WTC11 (cell line): ENCODE data around the gene MYO6. TPM values are rescaled to one million over a fixed set of nuclear protein-coding genes. Genes with fewer than 3 reads are reported as not detected.
A peak's percentile ranks its signal among the peaks of the same experiment; 100 is the strongest.

Experiments used
- ATAC-seq: fragments of 200-7000 bp; cut with Tn5 transposase; 2 replicates; pipeline ENCODE4 v1.10.0; 2021; ENCODE audit warnings: mild to moderate bottlenecking, moderate library complexity
- CTCF ChIA-PET: fragments of 300-600 bp; sonication (Branson Sonifier 250); formaldehyde crosslinking; loops from one replicate; lab custom pipeline; 2021; ENCODE audit warnings: antibody characterized with exemption; lab: Charles Lee
- POLR2A ChIA-PET: fragments of 350-600 bp; sonication (Branson Sonifier 250); formaldehyde crosslinking; loops from one replicate; lab custom pipeline; 2021; ENCODE audit warnings: antibody characterized with exemption; lab: Charles Lee
- DNase-seq: peaks from one replicate; pipeline ENCODE4 v3.0.0; 2021; ENCODE audit warnings: low spot score
- H3K27ac Mint-ChIP-seq: 2 replicates; pipeline ENCODE4 v1.8.0; 2021; ENCODE audit warnings: mixed read lengths
- H3K27me3 Mint-ChIP-seq: 2 replicates; pipeline ENCODE4 v1.8.0; 2021; ENCODE audit warnings: low read depth, mild to moderate bottlenecking, moderate library complexity, mixed read lengths
- H3K36me3 Mint-ChIP-seq: 2 replicates; pipeline ENCODE4 v1.8.0; 2021; ENCODE audit warnings: mixed read lengths
- H3K4me1 Mint-ChIP-seq: 2 replicates; pipeline ENCODE4 v1.8.0; 2022; ENCODE audit warnings: mixed read lengths
- H3K4me3 Mint-ChIP-seq: 2 replicates; pipeline ENCODE4 v1.8.0; 2021; ENCODE audit warnings: mild to moderate bottlenecking, moderate library complexity, mixed read lengths
- H3K9me3 Mint-ChIP-seq: 2 replicates; pipeline ENCODE4 v1.8.0; 2021; ENCODE audit warnings: mixed read lengths
- ATF1 ChIP-seq: sonication (generic); formaldehyde crosslinking; IDR thresholded peaks from 2 replicates; pipeline ENCODE4 v1.8.1; 2023; ENCODE audit warnings: mild to moderate bottlenecking, moderate library complexity, missing genetic modification reagents
- ATF2 ChIP-seq: sonication (generic); formaldehyde crosslinking; IDR thresholded peaks from 2 replicates; pipeline ENCODE4 v1.8.1; 2022; ENCODE audit warnings: low read depth, missing genetic modification reagents, borderline replicate concordance
- ATF3 ChIP-seq: sonication (generic); formaldehyde crosslinking; conservative IDR thresholded peaks from 2 replicates; pipeline ENCODE4 v1.8.1; 2022; ENCODE audit warnings: mild to moderate bottlenecking, missing genetic modification reagents
- CBFB ChIP-seq: sonication (generic); formaldehyde crosslinking; IDR thresholded peaks from 2 replicates; pipeline ENCODE4 v1.8.1; 2022; ENCODE audit warnings: mild to moderate bottlenecking, low read depth, missing genetic modification reagents
- CDX4 ChIP-seq: fragments of 250-450 bp; sonication (Bioruptor Pico); IDR thresholded peaks from 2 replicates; pipeline ENCODE4 v1.9.0; 2021; ENCODE audit warnings: moderate library complexity, mild to moderate bottlenecking, inconsistent platforms, borderline replicate concordance
- EMX1 ChIP-seq: fragments of 250-450 bp; sonication (Bioruptor Pico); IDR thresholded peaks from 2 replicates; pipeline ENCODE4 v1.8.0; 2021; ENCODE audit warnings: mild to moderate bottlenecking
- ERG ChIP-seq: fragments of 250-450 bp; sonication (Bioruptor Pico); IDR thresholded peaks from 2 replicates; pipeline ENCODE4 v1.8.0; 2021; ENCODE audit warnings: mild to moderate bottlenecking
- ESRRA ChIP-seq: sonication (generic); formaldehyde crosslinking; IDR thresholded peaks from 2 replicates; pipeline ENCODE4 v1.8.1; 2022; ENCODE audit warnings: mild to moderate bottlenecking, missing genetic modification reagents, borderline replicate concordance
- FOXP4 ChIP-seq: sonication (generic); formaldehyde crosslinking; IDR thresholded peaks from 2 replicates; pipeline ENCODE4 v1.8.0; 2022; ENCODE audit warnings: mild to moderate bottlenecking, missing genetic modification reagents
- GABPB1 ChIP-seq: sonication (generic); formaldehyde crosslinking; IDR thresholded peaks from 2 replicates; pipeline ENCODE4 v1.8.1; 2023; ENCODE audit warnings: mild to moderate bottlenecking, missing genetic modification reagents
- GRHL2 ChIP-seq: fragments of 250-450 bp; sonication (Bioruptor Pico); IDR thresholded peaks from 2 replicates; pipeline ENCODE4 v1.8.0; 2022; ENCODE audit warnings: mild to moderate bottlenecking, moderate library complexity; ENCODE audit not compliant: insufficient replicate concordance, severe bottlenecking
- HMGXB4 ChIP-seq: sonication (generic); formaldehyde crosslinking; IDR thresholded peaks from 2 replicates; pipeline ENCODE4 v1.8.1; 2023; ENCODE audit warnings: mild to moderate bottlenecking, moderate library complexity, missing genetic modification reagents
- KAT7 ChIP-seq: sonication (generic); formaldehyde crosslinking; IDR thresholded peaks from 2 replicates; pipeline ENCODE4 v1.8.1; 2023; ENCODE audit warnings: missing genetic modification reagents, mild to moderate bottlenecking, borderline replicate concordance
- MAX ChIP-seq: sonication (generic); formaldehyde crosslinking; IDR thresholded peaks from 2 replicates; pipeline ENCODE4 v1.8.0; 2022; ENCODE audit warnings: mild to moderate bottlenecking, missing genetic modification reagents
- NFATC4 ChIP-seq: fragments of 250-450 bp; sonication (Bioruptor Pico); IDR thresholded peaks from 2 replicates; pipeline ENCODE4 v1.9.0; 2021; ENCODE audit warnings: mild to moderate bottlenecking
- NR1H2 ChIP-seq: sonication (generic); formaldehyde crosslinking; IDR thresholded peaks from 2 replicates; pipeline ENCODE4 v1.9.0; 2021; ENCODE audit warnings: mild to moderate bottlenecking, moderate library complexity, missing genetic modification reagents
- RELA ChIP-seq: sonication (generic); formaldehyde crosslinking; IDR thresholded peaks from 2 replicates; pipeline ENCODE4 v1.8.1; 2022; ENCODE audit warnings: missing genetic modification reagents, mild to moderate bottlenecking, borderline replicate concordance
- SP1 ChIP-seq: sonication (generic); formaldehyde crosslinking; conservative IDR thresholded peaks from 2 replicates; pipeline ENCODE4 v1.8.1; 2022; ENCODE audit warnings: missing genetic modification reagents
- TCF7 ChIP-seq: sonication (generic); formaldehyde crosslinking; IDR thresholded peaks from 2 replicates; pipeline ENCODE4 v1.8.0; 2022; ENCODE audit warnings: mild to moderate bottlenecking, low read depth, missing genetic modification reagents, moderate library complexity
- ZNF121 ChIP-seq: sonication (generic); formaldehyde crosslinking; IDR thresholded peaks from 2 replicates; pipeline ENCODE4 v1.8.0; 2023; ENCODE audit warnings: missing genetic modification reagents
- ZNF138 ChIP-seq: sonication (generic); formaldehyde crosslinking; conservative IDR thresholded peaks from 2 replicates; pipeline ENCODE4 v1.8.1; 2022; ENCODE audit warnings: mild to moderate bottlenecking, moderate library complexity, missing genetic modification reagents
- ZNF219 ChIP-seq: sonication (generic); formaldehyde crosslinking; IDR thresholded peaks from 2 replicates; pipeline ENCODE4 v1.8.0; 2023; ENCODE audit warnings: missing genetic modification reagents, mild to moderate bottlenecking, borderline replicate concordance
- ZNF263 ChIP-seq: sonication (generic); formaldehyde crosslinking; IDR thresholded peaks from 2 replicates; pipeline ENCODE4 v1.8.1; 2022; ENCODE audit warnings: low read depth, mild to moderate bottlenecking, moderate library complexity, missing genetic modification reagents
- ZSCAN18 ChIP-seq: fragments of 250-450 bp; sonication (Bioruptor Pico); IDR thresholded peaks from 2 replicates; pipeline ENCODE4 v2.1.2; 2022; ENCODE audit warnings: mild to moderate bottlenecking, moderate library complexity
- total RNA-seq: library from RNA; stranded (reverse); gene quantifications from 3 replicates; pipeline ENCODE4 v1.2.3, GENCODE V29; 2021

The MYO6 gene
- total RNA-seq, 1 experiment from 2014 or later = 32.6 TPM

GRCh38 chr6:75882734-75883133, 133.7 kb downstream of the MYO6 start (continued):
- TF ChIP-seq GRHL2 = no peak
- no peak for TF ChIP-seq NFATC4 (CRISPR knock-in tag)
- TF ChIP-seq KAT7 (CRISPR knock-in tag) = no peak
- TF ChIP-seq NR1H2 (CRISPR knock-in tag) = no peak
- TF ChIP-seq RELA (CRISPR knock-in tag) = no peak

- H3K4me3 Mint-ChIP-seq = no peak overlapping the region
These were observed 135.8 kb downstream of the MYO6 start for GRCh38 chr6:75884822-75885221.

GRCh38 chr6:75892384-75892783, 143.3 kb downstream of the MYO6 start:
- DNase-seq = no peak
- Mint-ChIP-seq H3K4me1 (peaks cover 3% of the 10 kb centered on the region; the same call in 1 of the 2 replicates), H3K9me3 (no peaks in the 10 kb centered on the region), H3K4me3 (no peak overlapping the region), H3K27ac (no peak overlapping the region), H3K27me3 (no peaks in the 10 kb centered on the region), H3K36me3 (peaks cover 5% of the 10 kb centered on the region)
- peak; percentile 32; the same call in 1 of the 2 replicates for ATAC-seq
- CTCF ChIA-PET = interaction anchor here (0.7 to 4.4 kb wide), 11 partner anchors 13 to 984 kb away, joined by 3 to 34 read pairs (median 9); no protein-coding TSS in a partner anchor
- POLR2A ChIA-PET = no interaction called here
- TF ChIP-seq FOXP4 (CRISPR knock-in tag) = no peak
- TF ChIP-seq ZNF263 (CRISPR knock-in tag) = no peak
- TF ChIP-seq HMGXB4 = no peak
- TF ChIP-seq MAX (CRISPR knock-in tag) = no peak
- no peak for TF ChIP-seq CDX4 (CRISPR knock-in tag)
- no peak for TF ChIP-seq GRHL2
- no peak for TF ChIP-seq ATF2
- no peak for TF ChIP-seq ZNF219 (CRISPR knock-in tag)
- TF ChIP-seq ZNF138 (CRISPR knock-in tag) = no peak
- no peak for TF ChIP-seq ATF3 (CRISPR knock-in tag)
- TF ChIP-seq ERG (CRISPR knock-in tag) = no peak
- no peak for TF ChIP-seq SP1 (CRISPR knock-in tag)
- TF ChIP-seq GABPB1 = no peak
- TF ChIP-seq TCF7 (CRISPR knock-in tag) = no peak
- no peak for TF ChIP-seq ZNF121 (CRISPR knock-in tag)
- no peak for TF ChIP-seq ESRRA (CRISPR knock-in tag)

More at GRCh38 chr6:75884822-75885221, 135.8 kb downstream of the MYO6 start:
- Mint-ChIP-seq H3K9me3 (no peaks in the 10 kb centered on the region), H3K36me3 (peaks cover 4% of the 10 kb centered on the region), H3K4me1 (peaks cover 11% of the 10 kb centered on the region), H3K27ac (no peak overlapping the region), H3K27me3 (no peaks in the 10 kb centered on the region)
- TF ChIP-seq ATF1 (CRISPR knock-in tag) (no peak), CBFB (no peak), ZSCAN18 (CRISPR knock-in tag) (no peak), EMX1 (CRISPR knock-in tag) (no peak)
- ChIA-PET CTCF (interaction anchor here (1.1 kb wide), 1 partner anchor 8 kb away, joined by 3 read pairs; no protein-coding TSS in a partner anchor), POLR2A (no interaction called here)
- DNase-seq = no peak
- ATAC-seq = no peak
